Measurements from ENCODE around the gene LSM2.

Gene LSM2

GRCh38 chr6:31776485-31776988 is 30.2 kb downstream of the LSM2 start:
- DNase-seq: no peak

GRCh38 chr6:31775633-31776484 is 30.9 kb downstream of the LSM2 start:
- DNase-seq: no peak

GRCh38 chr6:31775184-31775583 is 31.6 kb downstream of the LSM2 start:
- DNase-seq: no peak

GRCh38 chr6:31771992-31772358 is 34.8 kb downstream of the LSM2 start:
- no peak for DNase-seq

- DNase-seq: no peak
Measured at GRCh38 chr6:31770860-31771259, 35.9 kb downstream of the LSM2 start.

GRCh38 chr6:31769684-31770371 is 36.9 kb downstream of the LSM2 start:
- DNase-seq: peak; percentile 73

- DNase-seq: no peak
Measured at GRCh38 chr6:31768363-31769257, 38.2 kb downstream of the LSM2 start.

- DNase-seq: no peak
Measured at GRCh38 chr6:31767096-31767645, 39.6 kb downstream of the LSM2 start.

- DNase-seq: no peak
Measured at GRCh38 chr6:31765910-31766794, 40.6 kb downstream of the LSM2 start.

GRCh38 chr6:31765559-31765909 is 41.2 kb downstream of the LSM2 start:
- DNase-seq: no peak

GRCh38 chr6:31764198-31764597 is 42.6 kb downstream of the LSM2 start:
- DNase-seq: no peak

- no peak for DNase-seq
Measured at GRCh38 chr6:31763619-31763940, 43.2 kb downstream of the LSM2 start.

- no peak for DNase-seq
Measured at GRCh38 chr6:31762878-31763618, 43.7 kb downstream of the LSM2 start.

GRCh38 chr6:31762356-31762755 is 44.4 kb downstream of the LSM2 start, which contains the start of gene SAPCD1:
SAPCD1 (plus strand) TSS chr6:31762656; CDS start chr6:31763055, 399 bp downstream.
- DNase-seq: no peak

GRCh38 chr6:31761343-31761742 is 45.4 kb downstream of the LSM2 start:
- no peak for DNase-seq

- no peak for DNase-seq
Measured at GRCh38 chr6:31760790-31761189, 46.0 kb downstream of the LSM2 start.

- no peak for DNase-seq
Measured at GRCh38 chr6:31758281-31758680, 48.5 kb downstream of the LSM2 start.

GRCh38 chr6:31752739-31753319 is 53.9 kb downstream of the LSM2 start:
- DNase-seq: no peak

GRCh38 chr6:31750411-31751022 is 56.2 kb downstream of the LSM2 start:
- no peak for DNase-seq
